ENCODE results near the gene DLGAP3.
"Not testable (repeated sequence)": the region's sequence is repeated elsewhere in the genome, so short reads cannot be mapped to it uniquely, and the experiment has no call there.

DNA sequence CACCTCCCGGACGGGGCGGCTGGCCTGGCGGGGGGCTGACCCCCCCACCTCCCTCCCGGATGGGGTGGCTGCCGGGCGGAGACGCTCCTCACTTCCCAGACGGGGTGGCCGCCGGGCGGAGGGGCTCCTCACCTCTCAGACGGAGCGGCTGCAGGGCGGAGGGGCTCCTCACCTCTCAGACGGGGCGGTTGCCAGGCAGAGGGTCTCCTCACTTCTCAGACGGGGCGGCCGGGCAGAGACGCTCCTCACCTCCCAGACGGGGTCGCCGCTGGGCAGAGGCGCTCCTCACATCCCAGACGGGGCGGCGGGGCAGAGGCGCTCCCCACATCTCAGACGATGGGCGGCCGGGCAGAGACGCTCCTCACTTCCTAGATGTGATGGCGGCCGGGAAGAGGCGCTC lies 38.2 kb upstream of the DLGAP3 start:
- TF ChIP-seq, protein P1, sequence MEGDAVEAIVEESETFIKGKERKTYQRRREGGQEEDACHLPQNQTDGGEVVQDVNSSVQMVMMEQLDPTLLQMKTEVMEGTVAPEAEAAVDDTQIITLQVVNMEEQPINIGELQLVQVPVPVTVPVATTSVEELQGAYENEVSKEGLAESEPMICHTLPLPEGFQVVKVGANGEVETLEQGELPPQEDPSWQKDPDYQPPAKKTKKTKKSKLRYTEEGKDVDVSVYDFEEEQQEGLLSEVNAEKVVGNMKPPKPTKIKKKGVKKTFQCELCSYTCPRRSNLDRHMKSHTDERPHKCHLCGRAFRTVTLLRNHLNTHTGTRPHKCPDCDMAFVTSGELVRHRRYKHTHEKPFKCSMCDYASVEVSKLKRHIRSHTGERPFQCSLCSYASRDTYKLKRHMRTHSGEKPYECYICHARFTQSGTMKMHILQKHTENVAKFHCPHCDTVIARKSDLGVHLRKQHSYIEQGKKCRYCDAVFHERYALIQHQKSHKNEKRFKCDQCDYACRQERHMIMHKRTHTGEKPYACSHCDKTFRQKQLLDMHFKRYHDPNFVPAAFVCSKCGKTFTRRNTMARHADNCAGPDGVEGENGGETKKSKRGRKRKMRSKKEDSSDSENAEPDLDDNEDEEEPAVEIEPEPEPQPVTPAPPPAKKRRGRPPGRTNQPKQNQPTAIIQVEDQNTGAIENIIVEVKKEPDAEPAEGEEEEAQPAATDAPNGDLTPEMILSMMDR (IDR thresholded peaks at IDR 0.05 in 4 of 5, conservative IDR thresholded peaks at IDR 0.05 in 1 of 5): not testable (repeated sequence)
- TF ChIP-seq POLR2A (IDR thresholded peaks at IDR 0.05): not testable (repeated sequence)
